Endothelial cell (in vitro differentiated cells): ENCODE data around the gene NCR1. TPM values are rescaled to one million over a fixed set of nuclear protein-coding genes. Genes with fewer than 3 reads are reported as not detected.

Experiments used
- DNase-seq: peaks from one replicate; pipeline ENCODE4 v3.0.0; 2021; ENCODE audit warnings: low spot score
- H3K27ac Mint-ChIP-seq: one replicate; pipeline ENCODE4 v1.8.0; 2021; ENCODE audit warnings: mixed read lengths, inconsistent platforms; ENCODE audit not compliant: unreplicated experiment
- H3K27me3 Mint-ChIP-seq: one replicate; pipeline ENCODE4 v1.8.0; 2021; ENCODE audit warnings: mild to moderate bottlenecking, moderate library complexity, mixed read lengths, inconsistent platforms; ENCODE audit not compliant: unreplicated experiment
- H3K36me3 Mint-ChIP-seq: one replicate; pipeline ENCODE4 v1.8.0; 2021; ENCODE audit warnings: mild to moderate bottlenecking, low read depth, mixed read lengths, inconsistent platforms; ENCODE audit not compliant: unreplicated experiment
- H3K4me1 Mint-ChIP-seq: one replicate; pipeline ENCODE4 v1.8.0; 2021; ENCODE audit warnings: mild to moderate bottlenecking, mixed read lengths, inconsistent platforms; ENCODE audit not compliant: unreplicated experiment
- H3K4me3 Mint-ChIP-seq: one replicate; pipeline ENCODE4 v1.8.0; 2021; ENCODE audit warnings: mild to moderate bottlenecking, mixed read lengths, inconsistent platforms; ENCODE audit not compliant: unreplicated experiment
- H3K9me3 Mint-ChIP-seq: one replicate; pipeline ENCODE4 v1.8.0; 2021; ENCODE audit warnings: mixed read lengths, inconsistent platforms; ENCODE audit not compliant: unreplicated experiment
- CTCF ChIP-seq: fragments of 200-600 bp; sonication (generic); IDR thresholded peaks from one replicate; pipeline ENCODE4 v1.5.0; 2021; ENCODE audit warnings: antibody characterized with exemption; ENCODE audit not compliant: unreplicated experiment
- total RNA-seq: library from RNA; stranded (reverse); fragmentation: NEBNext Ultra II Directional; extraction: Animal tissue kit (Norgen Biotek cat#: 25700); gene quantifications from one replicate; pipeline ENCODE4 v1.2.1, GENCODE V29; 2021; ENCODE audit not compliant: unreplicated experiment

NCR1 gene
- total RNA-seq, 1 donor from 2014 or later: not detected

GRCh38 chr19:54875506-54875905, 30.4 kb upstream of the NCR1 start:
- no peak for TF ChIP-seq CTCF
- peaks cover 6% of the 10 kb centered on the region for H3K4me1 Mint-ChIP-seq
- H3K4me3 Mint-ChIP-seq: no peak overlapping the region
- DNase-seq: no peak
- H3K27ac Mint-ChIP-seq: no peak overlapping the region
- H3K36me3 Mint-ChIP-seq: no peaks in the 10 kb centered on the region
- H3K9me3 Mint-ChIP-seq: no peaks in the 10 kb centered on the region
- peaks cover 2% of the 10 kb centered on the region for H3K27me3 Mint-ChIP-seq

GRCh38 chr19:54877471-54877870, 28.5 kb upstream of the NCR1 start:
- Mint-ChIP-seq H3K27me3 (peaks cover 2% of the 10 kb centered on the region), H3K36me3 (no peaks in the 10 kb centered on the region), H3K9me3 (no peaks in the 10 kb centered on the region), H3K4me1 (peaks cover 6% of the 10 kb centered on the region), H3K4me3 (no peak overlapping the region), H3K27ac (no peak overlapping the region)
- no peak for TF ChIP-seq CTCF
- no peak for DNase-seq

- no peaks in the 10 kb centered on the region for H3K4me1 Mint-ChIP-seq
- H3K27me3 Mint-ChIP-seq: peaks cover 2% of the 10 kb centered on the region
- no peaks in the 10 kb centered on the region for H3K36me3 Mint-ChIP-seq
- no peak for TF ChIP-seq CTCF
- no peak overlapping the region for H3K27ac Mint-ChIP-seq
- H3K9me3 Mint-ChIP-seq: no peaks in the 10 kb centered on the region
- no peak overlapping the region for H3K4me3 Mint-ChIP-seq
- DNase-seq: no peak
Observed at GRCh38 chr19:54881884-54882283, 24.1 kb upstream of the NCR1 start.

GRCh38 chr19:54882758-54883157, 23.2 kb upstream of the NCR1 start:
- TF ChIP-seq CTCF: no peak
- no peak overlapping the region for H3K27ac Mint-ChIP-seq
- no peak overlapping the region for H3K4me3 Mint-ChIP-seq
- no peaks in the 10 kb centered on the region for H3K9me3 Mint-ChIP-seq
- no peaks in the 10 kb centered on the region for H3K4me1 Mint-ChIP-seq
- no peaks in the 10 kb centered on the region for H3K36me3 Mint-ChIP-seq
- no peak for DNase-seq
- peaks cover 2% of the 10 kb centered on the region for H3K27me3 Mint-ChIP-seq

- Mint-ChIP-seq H3K27ac (no peak overlapping the region), H3K4me3 (no peak overlapping the region), H3K36me3 (no peaks in the 10 kb centered on the region), H3K4me1 (no peaks in the 10 kb centered on the region), H3K27me3 (peaks cover 2% of the 10 kb centered on the region), H3K9me3 (no peaks in the 10 kb centered on the region)
- DNase-seq: no peak
- no peak for TF ChIP-seq CTCF
Observed at GRCh38 chr19:54883228-54883627, 22.7 kb upstream of the NCR1 start.
